Esophagus squamous epithelium (tissue), 4 donors: ENCODE results near the gene ZSCAN5C.

Experiments
- CTCF ChIP-seq, 6 experiments: fragments of 450-650 bp in 4 of 6; fragments of 200-600 bp in 2 of 6; sonication (generic) in 2 of 6; IDR thresholded peaks; one replicate each; pipeline ENCODE4 v1.5.1; 2016 to 2019; ENCODE audit warnings: antibody characterized with exemption in 6 of 6, mild to moderate bottlenecking in 4 of 6, moderate library complexity in 4 of 6
- POLR2A ChIP-seq, 4 donors: fragments of 450-650 bp; IDR thresholded peaks; one replicate each; pipeline ENCODE4 v1.6.1; 2017; ENCODE audit warnings: antibody characterized with exemption in 4 of 4, mild to moderate bottlenecking in 4 of 4, moderate library complexity in 3 of 4

GRCh38 chr19:56167064-56167578, 35.0 kb upstream of the ZSCAN5C start:
- TF ChIP-seq CTCF (IDR thresholded peaks at IDR 0.05) (no peak), POLR2A (IDR thresholded peaks at IDR 0.05) (no peak)
